IMR-90 (cell line): ENCODE results near the gene PRR23E. TPM values are rescaled to one million over a fixed set of nuclear protein-coding genes. Genes with fewer than 3 reads are reported as not detected.

ENCODE experiments used
- ATAC-seq: fragments of 200-7000 bp; cut with Tn5 transposase; 2 replicates; pipeline ENCODE4 v1.9.1; 2020; ENCODE audit warnings: low read depth, mild to moderate bottlenecking, moderate library complexity
- BruUV-seq: library from RNA; stranded (reverse); fragments of 400-500 nt; replicated peaks from 2 replicates; lab custom pipeline; 2021; lab: Mats Ljungman, UMichigan
- CTCF ChIA-PET: fragments of 300-600 bp; formaldehyde crosslinking; extraction: SDS; loops from one replicate; lab custom pipeline; 2021; ENCODE audit warnings: antibody characterized with exemption; lab: Yijun Ruan, JAX
- POLR2A ChIA-PET: fragments of 300-600 bp; sonication (Branson Sonifier 250); formaldehyde crosslinking; loops from one replicate; lab custom pipeline; 2022; ENCODE audit warnings: antibody characterized with exemption; ENCODE audit not compliant: unreplicated experiment; lab: Charles Lee
- DNase-seq: peaks from one replicate; pipeline ENCODE4 v3.0.0; 2013
- H2AFZ ChIP-seq: replicated peaks from 2 replicates; pipeline ENCODE3; 2013; ENCODE audit warnings: low read length, mild to moderate bottlenecking; ENCODE audit not compliant: poor library complexity
- H2AK5ac ChIP-seq: 2 replicates; pipeline ENCODE4 v1.6.1; 2013; ENCODE audit warnings: low read depth, low read length, inconsistent platforms
- H2AK9ac ChIP-seq: replicated peaks from 2 replicates; pipeline ENCODE3; 2013; ENCODE audit warnings: mild to moderate bottlenecking, low read depth, low read length, moderate library complexity; ENCODE audit not compliant: poor library complexity
- H2BK120ac ChIP-seq: 2 replicates; pipeline ENCODE4 v1.6.1; 2013; ENCODE audit warnings: low read depth, low read length, inconsistent platforms
- H2BK15ac ChIP-seq: 3 replicates; pipeline ENCODE4 v1.6.1; 2013; ENCODE audit warnings: low read depth, low read length, inconsistent platforms
- H2BK20ac ChIP-seq: 2 replicates; pipeline ENCODE4 v1.6.1; 2013; ENCODE audit warnings: low read depth, mild to moderate bottlenecking, inconsistent platforms, low read length, moderate library complexity
- H2BK5ac ChIP-seq: 2 replicates; pipeline ENCODE4 v1.6.1; 2013; ENCODE audit warnings: mild to moderate bottlenecking, low read depth, low read length, inconsistent platforms; ENCODE audit not compliant: poor library complexity, severe bottlenecking
- H3K14ac ChIP-seq: replicated peaks from 2 replicates; pipeline ENCODE4 v1.6.1; 2013; ENCODE audit warnings: low read depth, low read length, inconsistent platforms
- H3K18ac ChIP-seq: 2 replicates; pipeline ENCODE4 v1.6.1; 2013; ENCODE audit warnings: low read depth, low read length, control low read depth
- H3K23ac ChIP-seq: 2 replicates; pipeline ENCODE4 v1.6.1; 2013; ENCODE audit warnings: low read depth, low read length, inconsistent platforms
- H3K27ac ChIP-seq: 2 replicates; pipeline ENCODE4 v1.5.1; 2013; ENCODE audit warnings: mild to moderate bottlenecking, control low read depth, low read length; ENCODE audit not compliant: insufficient read depth
- H3K27me3 ChIP-seq: 2 replicates; pipeline ENCODE4 v1.6.1; 2013; ENCODE audit warnings: low read length; ENCODE audit not compliant: control insufficient read depth, insufficient read depth
- H3K36me3 ChIP-seq: 2 replicates; pipeline ENCODE4 v1.6.1; 2013; ENCODE audit warnings: low read length, mixed read lengths; ENCODE audit not compliant: control insufficient read depth, insufficient read depth
- H3K4ac ChIP-seq: 2 replicates; pipeline ENCODE4 v1.6.1; 2013; ENCODE audit warnings: low read depth, low read length, inconsistent platforms
- H3K4me1 ChIP-seq: 2 replicates; pipeline ENCODE4 v1.6.1; 2013; ENCODE audit warnings: low read length, mixed read lengths; ENCODE audit not compliant: control insufficient read depth, insufficient read depth
- H3K4me2 ChIP-seq: 2 replicates; pipeline ENCODE4 v1.6.1; 2013; ENCODE audit warnings: low read depth, mild to moderate bottlenecking, control low read depth, low read length, moderate library complexity
- H3K4me3 ChIP-seq: 2 replicates; pipeline ENCODE4 v1.5.1; 2013; ENCODE audit warnings: low read depth, mild to moderate bottlenecking, control low read depth, low read length, moderate library complexity; ENCODE audit not compliant: insufficient read depth
- H3K56ac ChIP-seq: 2 replicates; pipeline ENCODE4 v1.6.1; 2013; ENCODE audit warnings: low read length, inconsistent platforms; ENCODE audit not compliant: insufficient read depth; ENCODE audit errors: extremely low read depth
- H3K79me1 ChIP-seq, 2 experiments: 2 replicates each; pipeline ENCODE4 v1.6.1; 2013; ENCODE audit warnings: low read length in 2 of 2, inconsistent platforms in 1 of 2, low read depth in 1 of 2
- H3K9ac ChIP-seq: 2 replicates; pipeline ENCODE4 v1.6.1; 2013; ENCODE audit warnings: low read depth, low read length, control low read depth
- H3K9me1 ChIP-seq: 2 replicates; pipeline ENCODE4 v1.6.1; 2013; ENCODE audit warnings: low read length, inconsistent platforms; ENCODE audit not compliant: insufficient read depth
- H3K9me3 ChIP-seq: 2 replicates; pipeline ENCODE4 v1.6.1; 2013; ENCODE audit warnings: low read length; ENCODE audit not compliant: control insufficient read depth, insufficient read depth
- H4K20me1 ChIP-seq: 2 replicates; pipeline ENCODE4 v1.6.1; 2013; ENCODE audit warnings: low read length, inconsistent platforms; ENCODE audit not compliant: insufficient read depth
- H4K5ac ChIP-seq: 2 replicates; pipeline ENCODE4 v1.6.1; 2013; ENCODE audit warnings: mild to moderate bottlenecking, low read depth, low read length, control low read depth
- H4K8ac ChIP-seq, 2 experiments: 2 replicates each; pipeline ENCODE4 v1.6.1; 2013; ENCODE audit warnings: low read depth in 2 of 2, low read length in 2 of 2, control low read depth in 1 of 2, inconsistent platforms in 1 of 2
- H4K91ac ChIP-seq: 2 replicates; pipeline ENCODE4 v1.6.1; 2013; ENCODE audit warnings: low read depth, low read length, inconsistent platforms; ENCODE audit not compliant: insufficient read depth
- BHLHE40 ChIP-seq: fragments of 150-350 bp; IDR thresholded peaks from 2 replicates; pipeline ENCODE4 v1.6.1; 2016; ENCODE audit warnings: mild to moderate bottlenecking, low read depth, low read length
- CEBPB ChIP-seq: IDR thresholded peaks from 2 replicates; pipeline ENCODE4 v1.6.1; 2012; ENCODE audit warnings: low read depth, low read length, improper control_type of control experiment
- CHD1 ChIP-seq: IDR thresholded peaks from 2 replicates; pipeline ENCODE4 v1.6.1; 2012; ENCODE audit warnings: low read depth, low read length, improper control_type of control experiment
- FOS ChIP-seq: fragments of 150-350 bp; IDR thresholded peaks from 2 replicates; pipeline ENCODE4 v1.6.1; 2016; ENCODE audit warnings: low read depth, low read length
- MAFK ChIP-seq: IDR thresholded peaks from 2 replicates; pipeline ENCODE4 v1.6.1; 2012; ENCODE audit warnings: low read depth, low read length, improper control_type of control experiment
- MAZ ChIP-seq: IDR thresholded peaks from 2 replicates; pipeline ENCODE4 v1.6.1; 2012; ENCODE audit warnings: low read depth, mild to moderate bottlenecking, low read length, improper control_type of control experiment, moderate library complexity, borderline replicate concordance
- MXI1 ChIP-seq: IDR thresholded peaks from 2 replicates; pipeline ENCODE4 v1.6.1; 2012; ENCODE audit warnings: low read depth, mild to moderate bottlenecking, low read length, moderate library complexity, borderline replicate concordance
- POLR2A ChIP-seq: IDR thresholded peaks from 2 replicates; pipeline ENCODE4 v1.6.1; 2012; ENCODE audit warnings: mild to moderate bottlenecking, low read depth, low read length
- RAD21 ChIP-seq: IDR thresholded peaks from 2 replicates; pipeline ENCODE4 v1.6.1; 2012; ENCODE audit warnings: low read length, improper control_type of control experiment
- RCOR1 ChIP-seq: IDR thresholded peaks from 2 replicates; pipeline ENCODE4 v1.6.1; 2012; ENCODE audit warnings: mild to moderate bottlenecking, low read length, improper control_type of control experiment; ENCODE audit not compliant: insufficient replicate concordance
- RFX5 ChIP-seq: IDR thresholded peaks from 2 replicates; pipeline ENCODE4 v1.8.0; 2012; ENCODE audit warnings: low read depth, mild to moderate bottlenecking, low read length, moderate library complexity
- SMC3 ChIP-seq: fragments of 150-350 bp; IDR thresholded peaks from 2 replicates; pipeline ENCODE4 v1.6.1; 2016; ENCODE audit warnings: low read depth, mild to moderate bottlenecking, antibody characterized with exemption, low read length, moderate library complexity
- WGBS, 2 experiments: methylation state at CpG; one replicate each; pipeline versions ENCODE4 v1.1.5 to v1.1.7; 2013; ENCODE audit warnings: missing lambda C conversion rate in 2 of 2; ENCODE audit not compliant: insufficient read length in 1 of 2; ENCODE audit errors: extremely low coverage in 2 of 2; 5-methylcytosine and 5-hydroxymethylcytosine counted together
- dilution Hi-C: fragments of 300-500 bp; cut with HindIII; formaldehyde crosslinking; loops from one replicate; pipeline ENCODE4 v1.14.3; 2018; ENCODE audit warnings: low sequenced_read_pairs; ENCODE audit not compliant: unreplicated experiment
- in situ Hi-C: fragments of 300-500 bp; cut with MboI; formaldehyde crosslinking; loops from 3 replicates; pipeline ENCODE4 v1.14.3; 2019; ENCODE audit warnings: low sequenced_read_pairs, inconsistent platforms, mixed read lengths
- intact Hi-C: fragments of 100-400 bp; cut with micrococcal nuclease; formaldehyde crosslinking; loops from 2 replicates; pipeline ENCODE4 v1.10.0; 2022
- polyA plus RNA-seq, 3 experiments: library from polyadenylated mRNA; depleted of rRNA; stranded (reverse); fragments of >200 nt; gene quantifications; 2 replicates each; pipeline ENCODE4 v1.2.3, GENCODE V29; 2012; ENCODE audit warnings: low replicate concordance in 1 of 3
- total RNA-seq: library from RNA; depleted of rRNA; stranded (reverse); fragments of >200 nt; gene quantifications from 2 replicates; pipeline ENCODE4 v1.2.3, GENCODE V29; 2012
- TF ChIP-seq, protein P1 (sequence below): fragments of 150-350 bp; IDR thresholded peaks from 2 replicates; pipeline ENCODE4 v1.6.1; 2016; ENCODE audit warnings: low read depth, mild to moderate bottlenecking, low read length, moderate library complexity, borderline replicate concordance
- TF ChIP-seq, protein P2 (sequence below): fragments of 150-350 bp; IDR thresholded peaks from 2 replicates; pipeline ENCODE4 v1.6.1; 2017; ENCODE audit warnings: mild to moderate bottlenecking, antibody characterized with exemption, low read length, low read depth
- TF ChIP-seq, protein P3 (sequence below): conservative IDR thresholded peaks from 2 replicates; pipeline ENCODE4 v1.5.1; 2012; ENCODE audit warnings: mild to moderate bottlenecking, low read depth, low read length, improper control_type of control experiment

Gene PRR23E
- total and polyA plus RNA-seq, 2 of the 4 experiments (the other 2 are of a cell fraction): not detected

DNA sequence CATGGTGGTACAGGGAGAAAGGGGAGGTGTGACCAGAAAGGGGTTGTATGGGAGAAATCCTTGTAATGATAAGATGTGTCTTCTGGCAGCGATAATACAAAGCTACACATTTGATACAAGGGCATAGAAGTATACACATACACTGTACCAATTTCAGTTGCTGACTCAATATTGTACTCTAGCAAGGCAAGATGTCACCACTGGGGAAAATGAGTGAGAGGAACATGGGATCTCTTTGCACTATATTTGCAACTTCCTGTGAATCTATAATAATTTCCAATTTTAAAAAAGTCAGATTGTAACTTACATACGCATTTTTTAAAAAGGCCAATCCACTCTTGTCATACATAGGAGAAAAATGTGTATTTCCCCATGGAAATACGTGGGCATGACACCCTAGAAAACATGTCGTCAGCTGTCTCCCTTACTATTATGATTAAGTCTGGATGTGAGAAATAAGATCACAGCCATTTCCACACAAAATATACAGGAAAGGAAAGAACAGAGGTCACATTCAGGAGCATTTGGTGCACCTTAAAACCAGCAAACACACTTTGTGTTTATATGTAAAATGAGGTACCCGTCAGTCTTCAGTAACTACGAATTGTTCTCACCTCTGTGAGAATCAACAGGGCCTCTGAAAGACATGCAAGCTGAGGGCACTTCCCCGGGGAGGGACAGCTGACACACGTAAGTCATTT, 22.9 kb downstream of the PRR23E start:
- Histone ChIP-seq H3K9me1 (no peaks in the 10 kb centered on the region), H2AFZ (no peak overlapping the region), H3K4me2 (no peak overlapping the region), H3K79me1 (no peaks in the 10 kb centered on the region), H2BK5ac (no peak overlapping the region), H4K5ac (no peak overlapping the region), H3K4me3 (no peak overlapping the region), H2BK20ac (no peak overlapping the region), H3K9me3 (no peaks in the 10 kb centered on the region), H4K20me1 (no peaks in the 10 kb centered on the region), H3K56ac (no peak overlapping the region), H3K36me3 (no peaks in the 10 kb centered on the region), H4K91ac (no peak overlapping the region), H3K23ac (no peak overlapping the region), H3K4ac (no peak overlapping the region), H2BK15ac (no peak overlapping the region), H2BK120ac (no peak overlapping the region), H4K8ac (no peak overlapping the region), H2AK5ac (no peak overlapping the region), H3K14ac (no peak overlapping the region), H3K27me3 (peaks cover 11% of the 10 kb centered on the region), H3K9ac (no peak overlapping the region), H3K27ac (no peak overlapping the region), H3K4me1 (no peaks in the 10 kb centered on the region), H2AK9ac (no peak overlapping the region), H3K18ac (no peak overlapping the region)
- no CpG with 5 or more reads among the region's 8 CpGs for WGBS, 2 experiments
- TF ChIP-seq, protein P1, sequence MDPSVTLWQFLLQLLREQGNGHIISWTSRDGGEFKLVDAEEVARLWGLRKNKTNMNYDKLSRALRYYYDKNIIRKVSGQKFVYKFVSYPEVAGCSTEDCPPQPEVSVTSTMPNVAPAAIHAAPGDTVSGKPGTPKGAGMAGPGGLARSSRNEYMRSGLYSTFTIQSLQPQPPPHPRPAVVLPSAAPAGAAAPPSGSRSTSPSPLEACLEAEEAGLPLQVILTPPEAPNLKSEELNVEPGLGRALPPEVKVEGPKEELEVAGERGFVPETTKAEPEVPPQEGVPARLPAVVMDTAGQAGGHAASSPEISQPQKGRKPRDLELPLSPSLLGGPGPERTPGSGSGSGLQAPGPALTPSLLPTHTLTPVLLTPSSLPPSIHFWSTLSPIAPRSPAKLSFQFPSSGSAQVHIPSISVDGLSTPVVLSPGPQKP: no peak
- TF ChIP-seq RCOR1 (no peak), CHD1 (no peak), MXI1 (no peak), MAFK (no peak), BHLHE40 (no peak), POLR2A (no peak), RFX5 (no peak), MAZ (no peak), SMC3 (no peak), CEBPB (no peak), RAD21 (no peak), FOS (no peak)
- TF ChIP-seq, protein P2, sequence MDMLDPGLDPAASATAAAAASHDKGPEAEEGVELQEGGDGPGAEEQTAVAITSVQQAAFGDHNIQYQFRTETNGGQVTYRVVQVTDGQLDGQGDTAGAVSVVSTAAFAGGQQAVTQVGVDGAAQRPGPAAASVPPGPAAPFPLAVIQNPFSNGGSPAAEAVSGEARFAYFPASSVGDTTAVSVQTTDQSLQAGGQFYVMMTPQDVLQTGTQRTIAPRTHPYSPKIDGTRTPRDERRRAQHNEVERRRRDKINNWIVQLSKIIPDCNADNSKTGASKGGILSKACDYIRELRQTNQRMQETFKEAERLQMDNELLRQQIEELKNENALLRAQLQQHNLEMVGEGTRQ: no peak
- TF ChIP-seq, protein P3, sequence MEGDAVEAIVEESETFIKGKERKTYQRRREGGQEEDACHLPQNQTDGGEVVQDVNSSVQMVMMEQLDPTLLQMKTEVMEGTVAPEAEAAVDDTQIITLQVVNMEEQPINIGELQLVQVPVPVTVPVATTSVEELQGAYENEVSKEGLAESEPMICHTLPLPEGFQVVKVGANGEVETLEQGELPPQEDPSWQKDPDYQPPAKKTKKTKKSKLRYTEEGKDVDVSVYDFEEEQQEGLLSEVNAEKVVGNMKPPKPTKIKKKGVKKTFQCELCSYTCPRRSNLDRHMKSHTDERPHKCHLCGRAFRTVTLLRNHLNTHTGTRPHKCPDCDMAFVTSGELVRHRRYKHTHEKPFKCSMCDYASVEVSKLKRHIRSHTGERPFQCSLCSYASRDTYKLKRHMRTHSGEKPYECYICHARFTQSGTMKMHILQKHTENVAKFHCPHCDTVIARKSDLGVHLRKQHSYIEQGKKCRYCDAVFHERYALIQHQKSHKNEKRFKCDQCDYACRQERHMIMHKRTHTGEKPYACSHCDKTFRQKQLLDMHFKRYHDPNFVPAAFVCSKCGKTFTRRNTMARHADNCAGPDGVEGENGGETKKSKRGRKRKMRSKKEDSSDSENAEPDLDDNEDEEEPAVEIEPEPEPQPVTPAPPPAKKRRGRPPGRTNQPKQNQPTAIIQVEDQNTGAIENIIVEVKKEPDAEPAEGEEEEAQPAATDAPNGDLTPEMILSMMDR: no peak
- DNase-seq: no peak
- intact Hi-C loops (no loop called here), dilution Hi-C loops (no loop called here), in situ Hi-C loops (no loop called here)
- POLR2A ChIA-PET: no interaction called here
- CTCF ChIA-PET: no interaction called here
- no peak for ATAC-seq
- no TSS peak for BruUV-seq
